Measurements from ENCODE around the gene CASQ2.

DNA sequence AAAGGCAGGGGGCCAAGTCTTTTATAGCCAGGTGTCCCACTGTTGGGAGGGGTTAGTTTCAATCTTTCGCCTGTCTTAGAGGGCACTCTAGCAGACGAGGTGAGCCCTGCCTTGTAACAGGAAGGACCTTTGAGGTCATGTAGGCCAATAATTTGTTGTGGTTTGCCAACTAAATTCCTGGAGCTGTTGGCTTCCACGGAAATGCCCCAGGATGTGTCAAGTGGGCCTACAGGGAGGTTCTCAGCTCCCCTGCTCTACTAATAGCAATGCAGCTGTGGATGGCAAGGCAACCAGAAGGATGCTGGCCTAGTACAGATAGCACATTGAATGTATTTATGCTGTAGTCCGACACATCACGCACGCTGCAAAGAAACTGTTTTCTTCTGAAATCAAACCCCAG is 22.3 kb upstream of the CASQ2 start:
- TF ChIP-seq CTCF (IDR thresholded peaks at IDR 0.05), result no peak
- no peak for TF ChIP-seq POLR2A (IDR thresholded peaks at IDR 0.05)

Data from transverse colon (tissue), 3 donors.